ENCODE measurements around the gene FUBP1.
A peak's percentile ranks its signal among the peaks of the same experiment; 100 is the strongest.
"Not testable (repeated sequence)": the region's sequence is repeated elsewhere in the genome, so short reads cannot be mapped to it uniquely, and the experiment has no call there.

FUBP1 gene

GRCh38 chr1:78003882-78004718 lies 25.2 kb upstream of the FUBP1 start:
- Mint-ChIP-seq H3K36me3 (ENCODE audit: low read depth) (peaks cover 9% of the 10 kb centered on the region), H3K4me1 (ENCODE audit: low read depth) (peaks cover 15% of the 10 kb centered on the region), H3K27me3 (no peaks in the 10 kb centered on the region), H3K27ac (peak overlapping the region; percentile 96), H3K4me3 (peak overlapping the region; percentile 91), H3K9me3 (no peaks in the 10 kb centered on the region)
- intact Hi-C loops (cut with micrococcal nuclease), result loop anchor here (1.0 kb wide), 1 partner anchor 25 kb away; the partner anchor contains the start of gene FUBP1

DNA sequence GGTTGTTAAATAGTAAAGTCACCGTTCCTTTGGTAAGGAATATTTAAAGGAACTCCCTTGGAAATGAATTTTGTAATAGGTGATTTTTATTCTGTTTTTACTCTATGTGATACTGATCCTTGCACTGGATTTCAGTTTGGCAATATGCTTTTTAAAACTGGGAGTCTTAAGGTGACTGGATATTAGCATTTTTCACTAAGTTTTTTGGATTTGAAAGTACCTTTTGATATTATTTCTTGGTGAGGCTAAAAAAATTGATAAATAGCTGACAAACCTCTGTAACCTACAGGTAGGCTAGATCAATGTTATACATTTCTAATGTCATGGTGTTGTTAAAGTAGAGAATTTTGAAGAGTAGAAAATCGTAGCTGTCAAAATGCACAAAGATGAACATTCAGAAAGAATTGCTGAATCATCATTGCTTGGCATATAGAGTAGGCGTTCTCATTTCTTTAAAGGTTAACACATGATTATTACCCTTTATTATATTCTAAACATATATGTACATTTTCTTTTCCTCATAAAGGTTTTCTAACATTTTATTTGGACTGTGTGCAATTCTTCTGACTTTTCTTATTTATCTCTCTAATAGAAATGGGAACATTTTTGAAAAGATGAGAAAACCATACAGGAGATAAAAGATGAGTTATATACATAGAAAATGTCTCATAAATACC lies 24.3 kb upstream of the FUBP1 start:
- Mint-ChIP-seq H3K4me3 (peak overlapping the region; percentile 30), H3K9me3 (no peaks in the 10 kb centered on the region), H3K27me3 (no peaks in the 10 kb centered on the region), H3K27ac (peak overlapping the region; percentile 96), H3K4me1 (ENCODE audit: low read depth) (peaks cover 15% of the 10 kb centered on the region), H3K36me3 (ENCODE audit: low read depth) (peaks cover 10% of the 10 kb centered on the region)
- intact Hi-C loops (cut with micrococcal nuclease), result no loop called here

GRCh38 chr1:78000536-78000935 lies 21.7 kb upstream of the FUBP1 start:
- H3K27me3 Mint-ChIP-seq; H3K4me3 Mint-ChIP-seq; H3K9me3 Mint-ChIP-seq; H3K4me1 Mint-ChIP-seq (ENCODE audit: low read depth); H3K27ac Mint-ChIP-seq; intact Hi-C loops (cut with micrococcal nuclease): not testable (repeated sequence)
- peaks cover 21% of the 10 kb centered on the region for H3K36me3 Mint-ChIP-seq (ENCODE audit: low read depth)

DNA sequence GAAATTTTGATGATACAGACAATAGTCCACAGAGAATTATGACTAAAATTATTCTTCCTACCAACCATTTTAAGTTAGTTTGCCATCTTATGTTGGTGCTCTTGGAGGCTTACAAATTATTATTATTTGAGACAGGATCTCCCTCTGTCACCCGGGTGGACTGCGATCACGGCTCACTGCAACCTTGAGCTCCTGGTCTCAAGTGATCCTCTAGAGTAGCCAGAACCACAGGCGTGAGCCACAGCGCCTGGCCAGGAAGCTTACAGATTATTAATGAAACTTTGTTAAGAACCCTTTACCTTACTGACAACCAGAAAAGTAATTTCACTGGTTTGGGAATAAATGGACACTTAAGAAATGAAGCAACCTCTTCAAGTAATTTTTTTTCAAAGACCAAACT lies 17.9 kb upstream of the FUBP1 start:
- intact Hi-C loops (cut with micrococcal nuclease), result no loop called here
- H3K4me1 Mint-ChIP-seq (ENCODE audit: low read depth), result no peaks in the 10 kb centered on the region
- H3K27me3 Mint-ChIP-seq, result no peaks in the 10 kb centered on the region
- no peak overlapping the region for H3K27ac Mint-ChIP-seq
- H3K9me3 Mint-ChIP-seq, result no peaks in the 10 kb centered on the region
- no peak overlapping the region for H3K4me3 Mint-ChIP-seq
- peaks cover 16% of the 10 kb centered on the region for H3K36me3 Mint-ChIP-seq (ENCODE audit: low read depth)

- no peak overlapping the region for H3K4me3 Mint-ChIP-seq
- intact Hi-C loops (cut with micrococcal nuclease), result no loop called here
- H3K27ac Mint-ChIP-seq, result no peak overlapping the region
- no peaks in the 10 kb centered on the region for H3K9me3 Mint-ChIP-seq
- peaks cover 6% of the 10 kb centered on the region for H3K4me1 Mint-ChIP-seq (ENCODE audit: low read depth)
- peaks cover 16% of the 10 kb centered on the region for H3K36me3 Mint-ChIP-seq (ENCODE audit: low read depth)
- no peaks in the 10 kb centered on the region for H3K27me3 Mint-ChIP-seq
Measured at GRCh38 chr1:77994117-77994705, 15.3 kb upstream of the FUBP1 start.

DNA sequence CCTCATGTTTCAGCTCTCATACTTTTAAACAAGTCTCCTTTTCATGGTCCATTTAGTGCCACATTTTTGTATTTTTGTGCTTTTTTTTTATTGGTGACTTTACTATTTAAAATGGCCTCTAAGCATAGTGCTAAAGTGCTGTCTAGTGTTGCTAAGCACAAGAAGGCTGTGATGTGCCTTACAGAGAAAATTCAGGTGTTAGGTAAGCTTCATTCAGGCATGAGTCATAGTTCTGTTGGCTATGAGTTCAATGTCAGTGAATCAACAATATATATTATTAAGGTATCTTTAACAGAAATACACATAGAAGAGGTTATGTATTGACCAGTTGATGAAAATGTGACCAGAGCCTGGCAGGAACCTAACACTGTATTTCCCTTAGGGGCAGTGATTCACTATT lies 12.8 kb upstream of the FUBP1 start:
- Mint-ChIP-seq H3K36me3 (ENCODE audit: low read depth) (peaks cover 14% of the 10 kb centered on the region), H3K4me3 (no peak overlapping the region), H3K27ac (no peak overlapping the region), H3K4me1 (ENCODE audit: low read depth) (peaks cover 16% of the 10 kb centered on the region), H3K9me3 (no peaks in the 10 kb centered on the region), H3K27me3 (no peaks in the 10 kb centered on the region)
- intact Hi-C loops (cut with micrococcal nuclease), result no loop called here

GRCh38 chr1:77990629-77991204 lies 11.8 kb upstream of the FUBP1 start:
- Mint-ChIP-seq H3K4me3 (no peak overlapping the region), H3K36me3 (ENCODE audit: low read depth) (peaks cover 14% of the 10 kb centered on the region), H3K27ac (no peak overlapping the region), H3K9me3 (no peaks in the 10 kb centered on the region), H3K27me3 (no peaks in the 10 kb centered on the region), H3K4me1 (ENCODE audit: low read depth) (peaks cover 23% of the 10 kb centered on the region)
- intact Hi-C loops (cut with micrococcal nuclease), result no loop called here

DNA sequence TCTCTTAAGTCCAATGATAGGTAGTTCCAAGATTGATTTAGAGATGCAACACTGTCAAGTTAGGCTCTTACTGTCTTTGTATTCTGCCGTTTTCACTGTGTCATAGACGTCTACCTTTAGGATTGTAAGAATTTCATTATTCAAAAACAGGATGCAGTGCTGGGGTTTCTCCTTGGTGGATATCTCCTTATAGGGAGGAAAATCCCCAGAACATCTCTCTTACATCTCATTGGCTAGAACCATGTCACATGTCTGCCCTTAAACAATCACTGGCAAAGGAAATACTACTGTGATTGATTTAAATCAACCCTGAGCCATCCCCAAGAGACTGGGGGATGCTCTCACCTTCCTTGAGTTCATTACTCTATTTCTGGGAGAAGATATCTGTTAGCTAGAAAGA lies 10.9 kb upstream of the FUBP1 start:
- intact Hi-C loops (cut with micrococcal nuclease), result no loop called here
- Mint-ChIP-seq H3K4me1 (ENCODE audit: low read depth) (peaks cover 23% of the 10 kb centered on the region), H3K27ac (no peak overlapping the region), H3K36me3 (ENCODE audit: low read depth) (peaks cover 9% of the 10 kb centered on the region), H3K4me3 (no peak overlapping the region), H3K9me3 (no peaks in the 10 kb centered on the region), H3K27me3 (no peaks in the 10 kb centered on the region)

DNA sequence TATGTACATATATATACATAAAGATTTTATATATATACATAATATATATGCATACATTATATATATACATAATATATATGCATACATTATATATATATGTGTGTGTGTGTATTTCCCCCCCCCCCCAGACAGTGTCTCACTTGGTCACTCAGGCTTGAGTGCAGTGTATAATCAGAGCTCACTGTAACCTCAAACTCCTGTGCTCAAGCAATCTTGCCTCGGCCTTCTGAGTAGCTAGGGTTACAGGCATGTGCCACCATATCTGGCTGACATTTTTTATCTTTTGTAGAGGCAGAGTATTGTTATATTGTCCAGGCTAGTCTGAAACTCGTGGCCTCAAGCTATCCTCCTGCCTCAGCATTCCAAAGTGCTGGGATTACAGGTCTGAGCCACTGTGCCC lies 9.0 kb upstream of the FUBP1 start:
- Mint-ChIP-seq H3K4me3 (no peak overlapping the region), H3K9me3 (no peaks in the 10 kb centered on the region), H3K27ac (no peak overlapping the region), H3K27me3 (no peaks in the 10 kb centered on the region), H3K4me1 (ENCODE audit: low read depth) (peaks cover 23% of the 10 kb centered on the region), H3K36me3 (ENCODE audit: low read depth) (peaks cover 9% of the 10 kb centered on the region)
- intact Hi-C loops (cut with micrococcal nuclease), result no loop called here

- Mint-ChIP-seq H3K36me3 (ENCODE audit: low read depth) (peaks cover 9% of the 10 kb centered on the region), H3K4me3 (no peak overlapping the region), H3K27me3 (no peaks in the 10 kb centered on the region), H3K9me3 (no peaks in the 10 kb centered on the region), H3K27ac (no peak overlapping the region), H3K4me1 (ENCODE audit: low read depth) (peaks cover 23% of the 10 kb centered on the region)
- intact Hi-C loops (cut with micrococcal nuclease), result no loop called here
Measured at GRCh38 chr1:77986810-77987209, 7.9 kb upstream of the FUBP1 start.

- H3K4me1 Mint-ChIP-seq (ENCODE audit: low read depth), result peaks cover 22% of the 10 kb centered on the region
- H3K27me3 Mint-ChIP-seq, result no peaks in the 10 kb centered on the region
- intact Hi-C loops (cut with micrococcal nuclease), result no loop called here
- H3K27ac Mint-ChIP-seq, result no peak overlapping the region
- H3K9me3 Mint-ChIP-seq, result no peaks in the 10 kb centered on the region
- peaks cover 16% of the 10 kb centered on the region for H3K36me3 Mint-ChIP-seq (ENCODE audit: low read depth)
- H3K4me3 Mint-ChIP-seq, result no peak overlapping the region
Measured at GRCh38 chr1:77984629-77985028, 5.8 kb upstream of the FUBP1 start.

GRCh38 chr1:77983997-77984355 lies 5.1 kb upstream of the FUBP1 start:
- Mint-ChIP-seq H3K4me1 (ENCODE audit: low read depth) (peaks cover 22% of the 10 kb centered on the region), H3K27me3 (no peaks in the 10 kb centered on the region), H3K27ac (no peak overlapping the region), H3K9me3 (no peaks in the 10 kb centered on the region), H3K36me3 (ENCODE audit: low read depth) (peaks cover 15% of the 10 kb centered on the region), H3K4me3 (no peak overlapping the region)
- intact Hi-C loops (cut with micrococcal nuclease), result no loop called here

- H3K27ac Mint-ChIP-seq; H3K9me3 Mint-ChIP-seq; intact Hi-C loops (cut with micrococcal nuclease); H3K4me3 Mint-ChIP-seq; H3K36me3 Mint-ChIP-seq (ENCODE audit: low read depth); H3K27me3 Mint-ChIP-seq: not testable (repeated sequence)
- peaks cover 17% of the 10 kb centered on the region for H3K4me1 Mint-ChIP-seq (ENCODE audit: low read depth)
Measured at GRCh38 chr1:77983352-77983996, 4.6 kb upstream of the FUBP1 start.

All from dendritic cell treated with granulocyte-macrophage colony-stimulating factor and Interleukin-4, amounts not matched to agents 40 ng/mL and 50 ng/mL, for 4 days (primary cell).